ENCODE data around the gene TLR10. TPM values are rescaled to one million over a fixed set of nuclear protein-coding genes. Genes with fewer than 3 reads are reported as not detected.

Gene TLR10
- total RNA-seq, 1 experiment from 2014 or later: not detected

DNA sequence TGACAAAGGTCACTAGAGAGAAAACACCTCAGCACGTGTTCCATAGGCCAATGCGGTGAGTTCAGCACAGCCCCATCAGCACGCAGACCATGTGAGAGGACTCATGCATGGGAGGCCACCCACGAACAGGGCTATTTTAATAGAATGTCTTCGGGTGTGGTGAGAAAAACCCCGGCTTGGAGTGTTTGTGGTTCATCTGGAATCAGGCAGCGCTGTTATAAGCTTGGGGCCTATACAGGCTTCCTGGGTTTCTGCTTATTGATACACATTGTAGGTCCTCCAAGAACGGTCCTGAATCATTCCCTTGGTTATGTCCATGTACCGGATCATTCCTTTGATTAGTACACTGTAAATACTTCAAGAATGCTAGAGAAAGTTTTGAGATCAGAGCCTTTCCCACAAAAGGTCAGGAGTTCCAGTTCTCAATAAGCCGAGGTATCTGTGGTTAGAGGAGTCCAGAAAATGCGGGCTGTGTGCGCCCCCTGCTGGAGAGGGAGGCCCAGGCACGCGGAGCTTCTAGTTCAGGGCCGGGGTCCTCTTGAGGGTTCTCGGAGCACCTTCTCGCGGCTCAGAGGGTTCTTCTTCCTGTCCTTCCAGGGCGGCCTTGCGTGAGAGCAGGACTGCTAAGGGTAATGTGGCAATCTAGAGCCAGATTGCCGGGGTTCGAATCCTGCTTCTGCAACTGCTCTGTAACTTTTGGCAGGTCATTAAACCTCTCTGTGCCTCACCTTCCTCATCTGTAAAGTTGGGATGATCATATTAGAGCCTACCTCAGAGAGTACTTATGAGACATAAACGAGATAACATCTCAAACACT is 51.8 kb downstream of the TLR10 start:
- Histone ChIP-seq H3K9me3 (ENCODE audit: insufficient read depth, low read depth) (no peaks in the 10 kb centered on the region), H3K79me2 (ENCODE audit: low read depth) (no peaks in the 10 kb centered on the region), H3F3A (ENCODE audit: insufficient read depth, low read depth) (peaks cover 16% of the 10 kb centered on the region), H3K4me1 (replicated peaks; ENCODE audit: insufficient read depth) (peaks cover 35% of the 10 kb centered on the region), H3K9me2 (ENCODE audit: insufficient read depth) (no peaks in the 10 kb centered on the region), H2AFZ (no peak overlapping the region), H3K4me2 (peak overlapping the region; percentile 25), H3K36me3 (ENCODE audit: low read depth) (no peaks in the 10 kb centered on the region), H3K27ac (peak overlapping the region; percentile 13; the same call in 1 of the 2 replicates), H3K27me3 (ENCODE audit: insufficient read depth, low read depth) (no peaks in the 10 kb centered on the region), H3K4me3 (no peak overlapping the region), H4K20me1 (ENCODE audit: insufficient read depth) (no peaks in the 10 kb centered on the region)
- no TSS peak for BruUV-seq (replicated peaks)
- ChIA-PET CTCF (no interaction called here), POLR2A (ENCODE audit: unreplicated experiment) (no interaction called here)
- peak; percentile 94 for TF ChIP-seq CTCF (conservative IDR thresholded peaks at IDR 0.05)
- no peak for TF ChIP-seq EZH2 (IDR thresholded peaks at IDR 0.05; ENCODE audit: low read depth)
- peak; percentile 74 to 87 for DNase-seq
- intact Hi-C loops (cut with micrococcal nuclease; ENCODE audit: unreplicated experiment): loop anchor here (1.0 to 5.0 kb wide), 3 partner anchors 669 to 1129 kb away; no protein-coding TSS in a partner anchor

GRCh38 chr4:38730493-38730829 is 52.3 kb downstream of the TLR10 start:
- Histone ChIP-seq H4K20me1 (ENCODE audit: insufficient read depth) (no peaks in the 10 kb centered on the region), H3K36me3 (ENCODE audit: low read depth) (no peaks in the 10 kb centered on the region), H3K4me1 (replicated peaks; ENCODE audit: insufficient read depth) (peaks cover 41% of the 10 kb centered on the region), H3K79me2 (ENCODE audit: low read depth) (no peaks in the 10 kb centered on the region), H2AFZ (no peak overlapping the region), H3K4me2 (peak overlapping the region; percentile 25; the same call in 1 of the 2 replicates), H3K4me3 (no peak overlapping the region), H3K9me2 (ENCODE audit: insufficient read depth) (no peaks in the 10 kb centered on the region), H3K27ac (peak overlapping the region; percentile 13; the same call in 1 of the 2 replicates), H3K27me3 (ENCODE audit: insufficient read depth, low read depth) (no peaks in the 10 kb centered on the region), H3K9me3 (ENCODE audit: insufficient read depth, low read depth) (no peaks in the 10 kb centered on the region), H3F3A (ENCODE audit: insufficient read depth, low read depth) (peaks cover 18% of the 10 kb centered on the region)
- TF ChIP-seq CTCF (conservative IDR thresholded peaks at IDR 0.05) (no peak), EZH2 (IDR thresholded peaks at IDR 0.05; ENCODE audit: low read depth) (no peak)
- DNase-seq: no peak
- no TSS peak for BruUV-seq (replicated peaks)
- POLR2A ChIA-PET (ENCODE audit: unreplicated experiment): no interaction called here
- intact Hi-C loops (cut with micrococcal nuclease; ENCODE audit: unreplicated experiment): loop anchor here (2.0 to 5.0 kb wide), 2 partner anchors 928 to 1128 kb away; no protein-coding TSS in a partner anchor
- CTCF ChIA-PET: interaction anchor here (0.6 kb wide), 1 partner anchor 668 kb away, joined by 5 read pairs; no protein-coding TSS in a partner anchor

DNA sequence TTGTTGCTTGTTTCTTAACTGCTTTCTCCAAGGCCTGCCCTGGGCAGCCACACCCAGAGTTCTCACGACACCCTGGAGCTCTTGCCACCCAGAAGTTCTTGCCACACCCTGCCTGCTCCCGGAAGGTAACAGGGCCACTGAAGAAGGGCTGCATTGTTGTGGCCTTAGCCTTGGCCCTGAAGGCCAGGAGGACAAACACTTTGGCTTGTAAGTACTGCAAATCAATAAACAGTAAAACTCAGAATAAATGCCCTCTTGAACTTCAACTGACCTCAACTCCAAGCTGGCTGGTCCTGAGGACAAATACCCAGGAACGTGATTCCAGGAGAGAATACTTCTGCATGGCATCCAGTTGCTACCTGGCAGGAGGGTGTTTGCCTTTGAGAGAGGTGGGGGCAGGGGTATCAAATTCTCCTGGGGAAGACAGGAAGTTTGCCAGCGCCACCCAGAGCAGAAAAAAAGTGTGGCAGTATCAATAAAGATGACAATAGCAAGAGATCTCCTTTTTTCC is 54.1 kb downstream of the TLR10 start:
- Histone ChIP-seq H2AFZ (no peak overlapping the region), H3K27me3 (ENCODE audit: insufficient read depth, low read depth) (no peaks in the 10 kb centered on the region), H3K9me3 (ENCODE audit: insufficient read depth, low read depth) (no peaks in the 10 kb centered on the region), H3K9me2 (ENCODE audit: insufficient read depth) (no peaks in the 10 kb centered on the region), H4K20me1 (ENCODE audit: insufficient read depth) (no peaks in the 10 kb centered on the region), H3K4me3 (no peak overlapping the region), H3K4me1 (replicated peaks; ENCODE audit: insufficient read depth) (peaks cover 58% of the 10 kb centered on the region), H3F3A (ENCODE audit: insufficient read depth, low read depth) (peaks cover 36% of the 10 kb centered on the region), H3K79me2 (ENCODE audit: low read depth) (no peaks in the 10 kb centered on the region), H3K36me3 (ENCODE audit: low read depth) (no peaks in the 10 kb centered on the region), H3K27ac (peak overlapping the region; percentile 78), H3K4me2 (peak overlapping the region; percentile 47)
- peak; percentile 87 to 99 for DNase-seq
- intact Hi-C loops (cut with micrococcal nuclease; ENCODE audit: unreplicated experiment): loop anchor here (1.0 to 5.0 kb wide), 7 partner anchors 53 to 566 kb away; no protein-coding TSS in a partner anchor
- ChIA-PET POLR2A (ENCODE audit: unreplicated experiment) (interaction anchor here (0.6 kb wide), 2 partner anchors 160 to 653 kb away, joined by 5 read pairs; no protein-coding TSS in a partner anchor), CTCF (interaction anchor here (0.6 to 1.7 kb wide), 9 partner anchors 66 to 705 kb away, joined by 3 to 11 read pairs (median 4); no protein-coding TSS in a partner anchor)
- no TSS peak for BruUV-seq (replicated peaks)
- TF ChIP-seq EZH2 (IDR thresholded peaks at IDR 0.05; ENCODE audit: low read depth) (no peak), CTCF (conservative IDR thresholded peaks at IDR 0.05) (peak; percentile 70)
